ENCODE results near the gene MEGF11. TPM values are rescaled to one million over a fixed set of nuclear protein-coding genes. Genes with fewer than 3 reads are reported as not detected.

The MEGF11 gene
- total RNA-seq, 2 donors from 2014 or later = not detected

- 8 to 14% methylated on average over 2 of the region's 2 CpGs for WGBS, 2 donors
- H3K27ac ChIP-seq = no peak overlapping the region
- DNase-seq (peak in 2 of 4 donors; percentile 27 to 54), ATAC-seq (no peak)
- H3K9me3 ChIP-seq = no peaks in the 10 kb centered on the region
- TF ChIP-seq POLR2A (IDR thresholded peaks at IDR 0.05) = no peak
- no peak for TF ChIP-seq CTCF (IDR thresholded peaks at IDR 0.05)
- peaks cover 31% of the 10 kb centered on the region for H3K4me1 ChIP-seq
- no peaks in the 10 kb centered on the region for H3K27me3 ChIP-seq
- no peak overlapping the region for H3K4me3 ChIP-seq
- intact Hi-C loops (cut with DNase I) = no loop called here
- no peaks in the 10 kb centered on the region for H3K36me3 ChIP-seq (replicated peaks in 1 of 2; ENCODE audit: insufficient read depth in 1 of 2, low read depth in 2 of 2)
These were observed 105.4 kb downstream of the MEGF11 start for GRCh38 chr15:66148187-66148586.

GRCh38 chr15:66147440-66147839 lies 106.1 kb downstream of the MEGF11 start:
- intact Hi-C loops (cut with DNase I) = no loop called here
- WGBS, 2 donors = 44 to 45% methylated on average over 3 of the region's 3 CpGs

GRCh38 chr15:66145726-66146182 lies 107.8 kb downstream of the MEGF11 start:
- no peak for ATAC-seq
- H3K36me3 ChIP-seq (replicated peaks in 1 of 2; ENCODE audit: insufficient read depth in 1 of 2, low read depth in 2 of 2) = no peaks in the 10 kb centered on the region
- no peak for DNase-seq
- no peaks in the 10 kb centered on the region for H3K9me3 ChIP-seq
- H3K27me3 ChIP-seq = no peaks in the 10 kb centered on the region
- no peak for TF ChIP-seq POLR2A (IDR thresholded peaks at IDR 0.05)
- no peak for TF ChIP-seq CTCF (IDR thresholded peaks at IDR 0.05)
- H3K4me3 ChIP-seq = no peak overlapping the region
- WGBS, 2 donors = 43 to 59% methylated on average over 6 of the region's 6 CpGs
- H3K4me1 ChIP-seq = peaks cover 41% of the 10 kb centered on the region
- intact Hi-C loops (cut with DNase I) = no loop called here
- H3K27ac ChIP-seq = peak overlapping the region in 1 of 4 donors; percentile 33

More at GRCh38 chr15:66147440-66147839, 106.1 kb downstream of the MEGF11 start:
- Histone ChIP-seq H3K36me3 (replicated peaks in 1 of 2; ENCODE audit: insufficient read depth in 1 of 2, low read depth in 2 of 2) (no peaks in the 10 kb centered on the region), H3K9me3 (no peaks in the 10 kb centered on the region), H3K27me3 (no peaks in the 10 kb centered on the region), H3K27ac (no peak overlapping the region), H3K4me1 (peaks cover 31% of the 10 kb centered on the region), H3K4me3 (no peak overlapping the region)
- peak in 2 of 4 donors; percentile 14 to 56 for DNase-seq
- no peak for ATAC-seq
- TF ChIP-seq POLR2A (IDR thresholded peaks at IDR 0.05) = no peak
- peak in 1 of 7 experiments; percentile 16 for TF ChIP-seq CTCF (IDR thresholded peaks at IDR 0.05)

GRCh38 chr15:66144978-66145725 lies 108.4 kb downstream of the MEGF11 start:
- H3K4me3 ChIP-seq = no peak overlapping the region
- H3K9me3 ChIP-seq = no peaks in the 10 kb centered on the region
- WGBS, 2 donors = 54 to 59% methylated on average over 8 of the region's 8 CpGs
- peak in 1 of 4 donors; percentile 52 for DNase-seq
- peak; percentile 50 for ATAC-seq
- H3K27me3 ChIP-seq = no peaks in the 10 kb centered on the region
- intact Hi-C loops (cut with DNase I) = no loop called here
- H3K4me1 ChIP-seq = peaks cover 47% of the 10 kb centered on the region
- peak overlapping the region in 1 of 4 donors; percentile 33 for H3K27ac ChIP-seq
- no peak for TF ChIP-seq POLR2A (IDR thresholded peaks at IDR 0.05)
- no peak for TF ChIP-seq CTCF (IDR thresholded peaks at IDR 0.05)
- no peaks in the 10 kb centered on the region for H3K36me3 ChIP-seq (replicated peaks in 1 of 2; ENCODE audit: insufficient read depth in 1 of 2, low read depth in 2 of 2)

- intact Hi-C loops (cut with DNase I) = no loop called here
- no peaks in the 10 kb centered on the region for H3K36me3 ChIP-seq (replicated peaks in 1 of 2; ENCODE audit: insufficient read depth in 1 of 2, low read depth in 2 of 2)
- ATAC-seq = no peak
- WGBS, 2 donors = 83 to 93% methylated on average over 9 to 11 of the region's 11 CpGs
- H3K4me1 ChIP-seq = peaks cover 40% of the 10 kb centered on the region
- H3K4me3 ChIP-seq = no peak overlapping the region
- TF ChIP-seq CTCF (IDR thresholded peaks at IDR 0.05) (no peak), POLR2A (IDR thresholded peaks at IDR 0.05) (no peak)
- no peaks in the 10 kb centered on the region for H3K27me3 ChIP-seq
- DNase-seq = no peak
- no peaks in the 10 kb centered on the region for H3K9me3 ChIP-seq
- no peak overlapping the region for H3K27ac ChIP-seq
These were observed 111.3 kb downstream of the MEGF11 start for GRCh38 chr15:66142285-66142684.
